ENCODE measurements around the gene NKAPL.

GRCh38 chr6:28239636-28240035, 19.5 kb upstream of the NKAPL start:
- TF ChIP-seq JUND (IDR thresholded peaks at IDR 0.05; ENCODE audit: low read depth, low read length) (no peak), NRF1 (conservative IDR thresholded peaks at IDR 0.05; ENCODE audit: low read depth, low read length) (no peak), CTCF (IDR thresholded peaks at IDR 0.05 in 2 of 3, conservative IDR thresholded peaks at IDR 0.05 in 1 of 3; ENCODE audit: control insufficient read depth in 2 of 3, extremely low read depth in 1 of 3, insufficient read depth in 1 of 3, low read depth in 3 of 3, low read length in 3 of 3) (no peak), CBX3 (IDR thresholded peaks at IDR 0.05; ENCODE audit: borderline replicate concordance, low read depth) (no peak), GABPA (IDR thresholded peaks at IDR 0.05; ENCODE audit: low read depth) (no peak), TCF12 (IDR thresholded peaks at IDR 0.05; ENCODE audit: low read depth, low read length) (no peak), EGR1 (IDR thresholded peaks at IDR 0.05; ENCODE audit: borderline replicate concordance in 1 of 2, low read depth in 2 of 2, low read length in 2 of 2) (no peak), KDM1A (IDR thresholded peaks at IDR 0.05; ENCODE audit: borderline replicate concordance) (no peak), RFX5 (IDR thresholded peaks at IDR 0.05; ENCODE audit: low read depth, low read length) (no peak), NFIC (IDR thresholded peaks at IDR 0.05; ENCODE audit: low read depth, low read length) (no peak), SREBF1 (IDR thresholded peaks at IDR 0.05; ENCODE audit: low read length) (no peak)
- TF ChIP-seq, protein P1, sequence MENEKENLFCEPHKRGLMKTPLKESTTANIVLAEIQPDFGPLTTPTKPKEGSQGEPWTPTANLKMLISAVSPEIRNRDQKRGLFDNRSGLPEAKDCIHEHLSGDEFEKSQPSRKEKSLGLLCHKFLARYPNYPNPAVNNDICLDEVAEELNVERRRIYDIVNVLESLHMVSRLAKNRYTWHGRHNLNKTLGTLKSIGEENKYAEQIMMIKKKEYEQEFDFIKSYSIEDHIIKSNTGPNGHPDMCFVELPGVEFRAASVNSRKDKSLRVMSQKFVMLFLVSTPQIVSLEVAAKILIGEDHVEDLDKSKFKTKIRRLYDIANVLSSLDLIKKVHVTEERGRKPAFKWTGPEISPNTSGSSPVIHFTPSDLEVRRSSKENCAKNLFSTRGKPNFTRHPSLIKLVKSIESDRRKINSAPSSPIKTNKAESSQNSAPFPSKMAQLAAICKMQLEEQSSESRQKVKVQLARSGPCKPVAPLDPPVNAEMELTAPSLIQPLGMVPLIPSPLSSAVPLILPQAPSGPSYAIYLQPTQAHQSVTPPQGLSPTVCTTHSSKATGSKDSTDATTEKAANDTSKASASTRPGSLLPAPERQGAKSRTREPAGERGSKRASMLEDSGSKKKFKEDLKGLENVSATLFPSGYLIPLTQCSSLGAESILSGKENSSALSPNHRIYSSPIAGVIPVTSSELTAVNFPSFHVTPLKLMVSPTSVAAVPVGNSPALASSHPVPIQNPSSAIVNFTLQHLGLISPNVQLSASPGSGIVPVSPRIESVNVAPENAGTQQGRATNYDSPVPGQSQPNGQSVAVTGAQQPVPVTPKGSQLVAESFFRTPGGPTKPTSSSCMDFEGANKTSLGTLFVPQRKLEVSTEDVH (IDR thresholded peaks at IDR 0.05; ENCODE audit: low read depth, partially characterized antibody), result no peak
